ENCODE data around the gene SIRPB2. TPM values are rescaled to one million over a fixed set of nuclear protein-coding genes. Genes with fewer than 3 reads are reported as not detected.

SIRPB2 gene
- total RNA-seq, 1 experiment from 2014 or later: not detected

- H3K23me2 ChIP-seq (ENCODE audit: insufficient read length, low read depth, low read length, poor library complexity, severe bottlenecking): no peaks in the 10 kb centered on the region
- H4K8ac ChIP-seq (replicated peaks; ENCODE audit: insufficient read length, low read depth, low read length): no peak overlapping the region
- no peak overlapping the region for H3T11ph ChIP-seq (ENCODE audit: low read length)
- no peak overlapping the region for H2BK5ac ChIP-seq (ENCODE audit: insufficient read length, low read length)
- no peak overlapping the region for H3K18ac ChIP-seq (ENCODE audit: insufficient read length, low read depth, low read length)
- no peak overlapping the region for H4K91ac ChIP-seq (ENCODE audit: insufficient read length, low read depth, low read length)
- H3K9ac ChIP-seq (ENCODE audit: extremely low read depth, insufficient read length, low read length): no peak overlapping the region
- no peak overlapping the region for H2BK20ac ChIP-seq (ENCODE audit: low read depth, low read length, poor library complexity, severe bottlenecking)
- H2AK5ac ChIP-seq (ENCODE audit: insufficient read length, low read length): no peak overlapping the region
- no peak overlapping the region for H3K27ac Mint-ChIP-seq
- no peak overlapping the region for H2BK15ac ChIP-seq (ENCODE audit: low read depth, low read length)
- H3K27me3 ChIP-seq (ENCODE audit: insufficient read depth, low read length): no peaks in the 10 kb centered on the region
- H2BK120ac ChIP-seq (ENCODE audit: low read depth, low read length, poor library complexity, severe bottlenecking): no peak overlapping the region
- no peak overlapping the region for H3K4me3 Mint-ChIP-seq
- H3K23ac ChIP-seq (ENCODE audit: insufficient read length, low read depth, low read length): no peak overlapping the region
- H3K79me1 ChIP-seq (ENCODE audit: insufficient read depth, low read depth, low read length, poor library complexity, severe bottlenecking): no peaks in the 10 kb centered on the region
- no peaks in the 10 kb centered on the region for H4K20me1 ChIP-seq (ENCODE audit: control insufficient read depth, insufficient read depth, insufficient read length)
- no peak for TF ChIP-seq CTCF (conservative IDR thresholded peaks at IDR 0.05)
- H2BK12ac ChIP-seq (ENCODE audit: insufficient read length, low read depth, low read length): no peak overlapping the region
- no peak overlapping the region for H3K4me2 ChIP-seq (ENCODE audit: insufficient read depth, insufficient read length, low read length)
- no peaks in the 10 kb centered on the region for H3K9me3 Mint-ChIP-seq
- no peak for DNase-seq
- H3K27ac ChIP-seq (ENCODE audit: insufficient read length, low read depth, low read length): no peak overlapping the region
- H3K56ac ChIP-seq (ENCODE audit: insufficient read length, low read depth, low read length): no peak overlapping the region
- H3K14ac ChIP-seq (ENCODE audit: insufficient read depth, low read length): no peak overlapping the region
- H2AFZ ChIP-seq (ENCODE audit: low read length): no peak overlapping the region
- no peaks in the 10 kb centered on the region for H3K27me3 Mint-ChIP-seq (ENCODE audit: low read depth)
- peaks cover 52 to 85% (median 77%) of the 10 kb centered on the region in 3 experiments; a peak in 6 of 7 replicates for H3K36me3 Mint-ChIP-seq (ENCODE audit: insufficient read depth in 1 of 3, low read depth in 3 of 3)
- H3K4me1 ChIP-seq (ENCODE audit: insufficient read depth, low read length): no peaks in the 10 kb centered on the region
- H4K5ac ChIP-seq (ENCODE audit: insufficient read length, low read depth, low read length): no peak overlapping the region
- H3K4ac ChIP-seq (ENCODE audit: low read depth, low read length): no peak overlapping the region
- H3K9me3 ChIP-seq (ENCODE audit: control insufficient read depth, low read depth, low read length): peaks cover 31% of the 10 kb centered on the region
- no peaks in the 10 kb centered on the region for H3K79me2 ChIP-seq (ENCODE audit: insufficient read depth, low read length)
- no peaks in the 10 kb centered on the region for H3K4me1 Mint-ChIP-seq
Observed at GRCh38 chr20:1450926-1451491, 40.2 kb downstream of the SIRPB2 start.
